Vagina (tissue), 2 donors: ENCODE results near the gene DMRTC2.

Experiments
- POLR2A ChIP-seq, 2 donors: fragments of 450-650 bp; IDR thresholded peaks; one replicate each; pipeline ENCODE4 v1.6.1; 2017; ENCODE audit warnings: antibody characterized with exemption in 2 of 2, mild to moderate bottlenecking in 2 of 2, moderate library complexity in 2 of 2
- POLR2AphosphoS5 ChIP-seq, 2 donors: sonication (generic); formaldehyde crosslinking; IDR thresholded peaks; one replicate each; pipeline ENCODE4 v1.9.0; 2017; ENCODE audit warnings: antibody characterized with exemption in 2 of 2, mild to moderate bottlenecking in 2 of 2, low read depth in 1 of 2; ENCODE audit not compliant: insufficient read depth in 1 of 2
- TF ChIP-seq, protein P1 (sequence below), 3 experiments: fragments of 450-650 bp in 2 of 3; fragments of 200-600 bp in 1 of 3; sonication (generic) in 1 of 3; IDR thresholded peaks; one replicate each; pipeline ENCODE4 v1.5.1; 2017 to 2019; ENCODE audit warnings: antibody characterized with exemption in 3 of 3, mild to moderate bottlenecking in 2 of 3, moderate library complexity in 2 of 3

DNA sequence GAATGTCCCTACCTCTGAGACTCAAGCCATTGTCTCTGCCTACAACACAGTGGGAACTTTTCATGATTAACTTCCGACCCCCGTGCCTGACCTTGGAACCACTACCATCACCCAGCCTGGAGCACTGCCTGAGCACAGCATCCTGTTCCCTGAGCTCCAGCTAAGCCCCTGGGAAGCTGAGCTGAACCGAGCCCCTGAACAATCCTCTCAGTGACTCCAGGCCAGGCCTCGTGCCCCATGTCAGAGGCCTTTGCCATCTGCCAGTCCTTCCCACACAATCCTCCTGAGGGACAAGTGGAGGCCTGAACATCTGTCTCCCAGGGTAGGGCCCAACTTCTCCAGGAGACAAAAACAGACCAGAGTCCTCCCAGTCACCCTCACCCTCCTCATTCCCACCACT, 30.9 kb upstream of the DMRTC2 start:
- TF ChIP-seq, protein P1, sequence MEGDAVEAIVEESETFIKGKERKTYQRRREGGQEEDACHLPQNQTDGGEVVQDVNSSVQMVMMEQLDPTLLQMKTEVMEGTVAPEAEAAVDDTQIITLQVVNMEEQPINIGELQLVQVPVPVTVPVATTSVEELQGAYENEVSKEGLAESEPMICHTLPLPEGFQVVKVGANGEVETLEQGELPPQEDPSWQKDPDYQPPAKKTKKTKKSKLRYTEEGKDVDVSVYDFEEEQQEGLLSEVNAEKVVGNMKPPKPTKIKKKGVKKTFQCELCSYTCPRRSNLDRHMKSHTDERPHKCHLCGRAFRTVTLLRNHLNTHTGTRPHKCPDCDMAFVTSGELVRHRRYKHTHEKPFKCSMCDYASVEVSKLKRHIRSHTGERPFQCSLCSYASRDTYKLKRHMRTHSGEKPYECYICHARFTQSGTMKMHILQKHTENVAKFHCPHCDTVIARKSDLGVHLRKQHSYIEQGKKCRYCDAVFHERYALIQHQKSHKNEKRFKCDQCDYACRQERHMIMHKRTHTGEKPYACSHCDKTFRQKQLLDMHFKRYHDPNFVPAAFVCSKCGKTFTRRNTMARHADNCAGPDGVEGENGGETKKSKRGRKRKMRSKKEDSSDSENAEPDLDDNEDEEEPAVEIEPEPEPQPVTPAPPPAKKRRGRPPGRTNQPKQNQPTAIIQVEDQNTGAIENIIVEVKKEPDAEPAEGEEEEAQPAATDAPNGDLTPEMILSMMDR (IDR thresholded peaks at IDR 0.05): no peak
- TF ChIP-seq POLR2A (IDR thresholded peaks at IDR 0.05): no peak
- TF ChIP-seq POLR2AphosphoS5 (IDR thresholded peaks at IDR 0.05; ENCODE audit: insufficient read depth in 1 of 2, low read depth in 1 of 2): no peak
